B cell (primary cell): Measurements from ENCODE around the gene CIITA. TPM values are rescaled to one million over a fixed set of nuclear protein-coding genes. Genes with fewer than 3 reads are reported as not detected.
A peak's percentile ranks its signal among the peaks of the same experiment; 100 is the strongest.

Experiments
- ATAC-seq: fragments of 200-7000 bp; cut with Tn5 transposase; one replicate; pipeline ENCODE4 v1.10.0; 2021; ENCODE audit warnings: low read depth, mild to moderate bottlenecking, moderate number of reproducible peaks, moderate library complexity
- CTCF ChIA-PET: fragments of 350-600 bp; sonication (Branson Sonifier 250); formaldehyde crosslinking; loops from one replicate; lab custom pipeline; 2021; ENCODE audit warnings: antibody characterized with exemption, inconsistent platforms; lab: Charles Lee
- POLR2A ChIA-PET: fragments of 350-600 bp; sonication (Branson Sonifier 250); formaldehyde crosslinking; loops from one replicate; lab custom pipeline; 2021; ENCODE audit warnings: antibody characterized with exemption; lab: Charles Lee
- DNase-seq: peaks from one replicate; pipeline ENCODE4 v3.0.0; 2013
- H2AFZ ChIP-seq: 2 replicates; pipeline ENCODE4 v1.6.1; 2012; ENCODE audit warnings: mild to moderate bottlenecking, low read depth, low read length; ENCODE audit not compliant: insufficient read depth, poor library complexity, severe bottlenecking
- H3K27ac ChIP-seq, 2 donors: 1 replicate in 1 of 2; 2 replicates in 1 of 2; pipeline ENCODE4 v1.5.1; 2012 to 2013; ENCODE audit warnings: low read length in 2 of 2, mild to moderate bottlenecking in 2 of 2, moderate library complexity in 1 of 2
- H3K27me3 ChIP-seq, 4 experiments: fragments of 200-600 bp in 1 of 4; sonication (generic) in 1 of 4; replicated peaks in 1 of 4; 1 replicate in 2 of 4; 2 replicates in 2 of 4; pipeline versions ENCODE4 v1.6.1 to v1.7.0; 2013 to 2016; ENCODE audit warnings: low read length in 3 of 4, mild to moderate bottlenecking in 2 of 4, mixed read lengths in 1 of 4, moderate library complexity in 1 of 4; ENCODE audit not compliant: insufficient read depth in 4 of 4, control insufficient read depth in 3 of 4; ENCODE audit errors: control extremely low read depth in 1 of 4
- H3K36me3 ChIP-seq, 2 experiments: replicated peaks in 1 of 2; 1 replicate in 1 of 2; 2 replicates in 1 of 2; pipeline versions ENCODE4 v1.6.1 to v1.7.1; 2013; ENCODE audit warnings: low read length in 1 of 2; ENCODE audit not compliant: insufficient read depth in 2 of 2, control insufficient read depth in 1 of 2; ENCODE audit errors: control extremely low read depth in 1 of 2, extremely low read depth in 1 of 2
- H3K4me1 ChIP-seq, 2 donors: fragments of 200-600 bp in 1 of 2; sonication (generic) in 1 of 2; 1 replicate in 1 of 2; 2 replicates in 1 of 2; pipeline versions ENCODE4 v1.5.1 to v1.6.1; 2013 to 2017; ENCODE audit warnings: low read length in 2 of 2; ENCODE audit not compliant: control insufficient read depth in 2 of 2, insufficient read depth in 2 of 2
- H3K4me2 ChIP-seq: replicated peaks from 2 replicates; pipeline ENCODE3; 2012; ENCODE audit warnings: mild to moderate bottlenecking, low read depth, low read length; ENCODE audit not compliant: poor library complexity, severe bottlenecking
- H3K4me3 ChIP-seq, 5 experiments: fragments of 200-600 bp in 1 of 5; sonication (generic) in 1 of 5; 1 replicate in 3 of 5; 2 replicates in 2 of 5; pipeline versions ENCODE4 v1.5.1 to v1.7.0; 2011 to 2016; ENCODE audit warnings: low read length in 4 of 5, mild to moderate bottlenecking in 4 of 5, low read depth in 2 of 5, control low read depth in 1 of 5, moderate library complexity in 1 of 5; ENCODE audit not compliant: insufficient read depth in 1 of 5; ENCODE audit errors: control extremely low read depth in 1 of 5, extremely low read depth in 1 of 5
- H3K79me2 ChIP-seq: fragments of 200-600 bp; sonication (generic); one replicate; pipeline ENCODE4 v1.6.0; 2016; ENCODE audit warnings: low read length; ENCODE audit not compliant: control insufficient read depth, insufficient read depth
- H3K9ac ChIP-seq: fragments of 200-600 bp; sonication (generic); 2 replicates; pipeline ENCODE4 v1.6.1; 2017; ENCODE audit warnings: mild to moderate bottlenecking, low read length, moderate library complexity
- H3K9me3 ChIP-seq, 3 donors: one replicate each; pipeline versions ENCODE4 v1.6.1 to v1.7.1; 2013; ENCODE audit warnings: low read length in 2 of 3; ENCODE audit not compliant: control insufficient read depth in 2 of 3, insufficient read depth in 1 of 3; ENCODE audit errors: control extremely low read depth in 1 of 3
- H4K20me1 ChIP-seq: 2 replicates; pipeline ENCODE4 v1.6.0; 2012; ENCODE audit warnings: mild to moderate bottlenecking, low read length; ENCODE audit not compliant: insufficient read depth, control insufficient read depth, poor library complexity, severe bottlenecking
- H3K27ac Mint-ChIP-seq: one replicate; pipeline ENCODE4 v1.8.0; 2021; ENCODE audit warnings: mixed read lengths
- H3K27me3 Mint-ChIP-seq: one replicate; pipeline ENCODE4 v1.8.0; 2021; ENCODE audit warnings: mixed read lengths
- H3K4me1 Mint-ChIP-seq: one replicate; pipeline ENCODE4 v1.8.0; 2021; ENCODE audit warnings: mixed read lengths
- H3K4me3 Mint-ChIP-seq: one replicate; pipeline ENCODE4 v1.8.0; 2021; ENCODE audit warnings: mixed read lengths
- H3K9me3 Mint-ChIP-seq: one replicate; pipeline ENCODE4 v1.8.0; 2022; ENCODE audit warnings: mixed read lengths; ENCODE audit not compliant: insufficient read depth
- CTCF ChIP-seq: fragments of 200-600 bp; IDR thresholded peaks from one replicate; pipeline ENCODE4 v1.8.0; 2022; ENCODE audit warnings: antibody characterized with exemption, mild to moderate bottlenecking
- EZH2 ChIP-seq: IDR thresholded peaks from 2 replicates; pipeline ENCODE4 v1.6.1; 2012; ENCODE audit warnings: borderline replicate concordance, low read depth, mild to moderate bottlenecking, moderate library complexity, low read length; ENCODE audit not compliant: insufficient read depth, poor library complexity, severe bottlenecking
- WGBS: methylation state at CpG from one replicate; pipeline ENCODE4 v1.1.5; 2013; ENCODE audit warnings: missing lambda C conversion rate; ENCODE audit not compliant: insufficient coverage; 5-methylcytosine and 5-hydroxymethylcytosine counted together
- intact Hi-C: fragments of 100-400 bp; cut with micrococcal nuclease; formaldehyde crosslinking; loops from one replicate; pipeline ENCODE4 v1.10.0; 2022
- polyA plus RNA-seq: library from polyadenylated mRNA; depleted of rRNA; stranded (reverse); fragments of >200 nt; gene quantifications from 2 replicates; pipeline ENCODE4 v1.2.3, GENCODE V29; 2012
- total RNA-seq, 2 donors: library from RNA; stranded (reverse); fragments of 120-200 nt in 1 of 2; gene quantifications; 1 replicate in 1 of 2; 2 replicates in 1 of 2; pipeline versions ENCODE4 v1.2.3 to v1.2.4, GENCODE V29; 2013 to 2022

The CIITA gene
- total and polyA plus RNA-seq, 2 donors (not counting 1 experiment from before 2014, with no cell fraction given), result 632 to 719 TPM

GRCh38 chr16:10833271-10833670, 43.7 kb upstream of the CIITA start:
- H3K27me3 ChIP-seq, result no peaks in the 10 kb centered on the region
- ATAC-seq (no peak), DNase-seq (no peak)
- Mint-ChIP-seq H3K4me1 (peaks cover 62% of the 10 kb centered on the region), H3K27ac (no peak overlapping the region), H3K4me3 (no peak overlapping the region), H3K9me3 (no peaks in the 10 kb centered on the region), H3K27me3 (no peaks in the 10 kb centered on the region)
- H2AFZ ChIP-seq, result no peak overlapping the region
- CTCF ChIA-PET, result interaction anchor here (0.9 kb wide), 1 partner anchor 17 kb away, joined by 3 read pairs; no protein-coding TSS in a partner anchor
- H3K27ac ChIP-seq, result no peak overlapping the region
- no peak overlapping the region for H3K4me2 ChIP-seq
- H3K4me1 ChIP-seq, result peaks cover 38 to 46% of the 10 kb centered on the region in 2 donors
- H4K20me1 ChIP-seq, result no peaks in the 10 kb centered on the region
- no peaks in the 10 kb centered on the region for H3K36me3 ChIP-seq
- H3K9me3 ChIP-seq, result peaks cover 0 to 8% (median 6%) of the 10 kb centered on the region in 3 donors
- TF ChIP-seq CTCF, result no peak
- no peak for TF ChIP-seq EZH2
- POLR2A ChIA-PET, result interaction anchor here (1.0 to 1.1 kb wide), 2 partner anchors 37 to 90 kb away, joined by 4 to 5 read pairs; partner anchors contain the start of gene NUBP1
- intact Hi-C loops, result no loop called here
- no peaks in the 10 kb centered on the region for H3K79me2 ChIP-seq
- H3K9ac ChIP-seq, result no peak overlapping the region
- no peak overlapping the region for H3K4me3 ChIP-seq
- WGBS, result 70% methylated on average over 5 of the region's 5 CpGs

- TF ChIP-seq CTCF, result no peak
- no peak for TF ChIP-seq EZH2
These were observed 42.9 kb upstream of the CIITA start for GRCh38 chr16:10834130-10834529.

More at GRCh38 chr16:10834130-10834529, 42.9 kb upstream of the CIITA start:
- H3K9ac ChIP-seq, result no peak overlapping the region
- no peaks in the 10 kb centered on the region for H3K27me3 ChIP-seq
- H3K9me3 ChIP-seq, result peaks cover 0 to 8% (median 6%) of the 10 kb centered on the region in 3 donors
- H3K27ac Mint-ChIP-seq, result peak overlapping the region; percentile 75
- H3K27ac ChIP-seq, result no peak overlapping the region
- H3K4me3 Mint-ChIP-seq, result no peak overlapping the region
- peaks cover 30 to 38% of the 10 kb centered on the region in 2 donors for H3K4me1 ChIP-seq
- DNase-seq (no peak), ATAC-seq (no peak)
- no peaks in the 10 kb centered on the region for H3K27me3 Mint-ChIP-seq
- no peaks in the 10 kb centered on the region for H3K36me3 ChIP-seq
- no peaks in the 10 kb centered on the region for H3K79me2 ChIP-seq
- no peak overlapping the region for H3K4me3 ChIP-seq
- no peaks in the 10 kb centered on the region for H3K9me3 Mint-ChIP-seq
- 87% methylated on average over 10 of the region's 10 CpGs for WGBS
- ChIA-PET CTCF (interaction anchor here (0.8 to 1.0 kb wide), 2 partner anchors 9 to 15 kb away, joined by 3 read pairs; no protein-coding TSS in a partner anchor), POLR2A (interaction anchor here (1.2 kb wide), 1 partner anchor 18 kb away, joined by 3 read pairs; no protein-coding TSS in a partner anchor)
- intact Hi-C loops, result no loop called here
- peaks cover 56% of the 10 kb centered on the region for H3K4me1 Mint-ChIP-seq
- no peak overlapping the region for H2AFZ ChIP-seq
- H3K4me2 ChIP-seq, result no peak overlapping the region
- no peaks in the 10 kb centered on the region for H4K20me1 ChIP-seq
